Measurements from ENCODE around the gene G6PC3.

GRCh38 chr17:44111777-44112176, 41.2 kb downstream of the G6PC3 start:
- no peak for TF ChIP-seq CTCF (IDR thresholded peaks at IDR 0.05)
- no peak for TF ChIP-seq POLR2A (IDR thresholded peaks at IDR 0.05)

All from lower leg skin (tissue), 3 donors.